Tibial nerve (tissue), 4 donors: Measurements from ENCODE around the gene MXI1. TPM values are rescaled to one million over a fixed set of nuclear protein-coding genes. Genes with fewer than 3 reads are reported as not detected.
A peak's percentile ranks its signal among the peaks of the same experiment; 100 is the strongest.

ENCODE experiments used
- DNase-seq, 2 donors: peaks; one replicate each; pipeline ENCODE4 v3.0.0-alpha.2; 2019; ENCODE audit warnings: low spot score in 2 of 2
- H3K27ac ChIP-seq, 4 donors: fragments of 200-600 bp; sonication (generic) in 3 of 4; one replicate each; pipeline ENCODE4 v1.5.1; 2017 to 2019; ENCODE audit warnings: mild to moderate bottlenecking in 1 of 4
- H3K27me3 ChIP-seq, 2 donors: fragments of 200-600 bp; sonication (generic) in 1 of 2; one replicate each; pipeline versions ENCODE4 v1.5.1 to v1.6.0; 2017 to 2019
- H3K36me3 ChIP-seq, 3 donors: fragments of 200-600 bp; sonication (generic); one replicate each; pipeline ENCODE4 v1.5.1; 2018 to 2019
- H3K4me1 ChIP-seq, 4 donors: fragments of 200-600 bp; sonication (generic) in 3 of 4; one replicate each; pipeline ENCODE4 v1.5.1; 2017 to 2019
- H3K4me3 ChIP-seq, 4 donors: fragments of 200-600 bp; sonication (generic) in 3 of 4; one replicate each; pipeline ENCODE4 v1.5.1; 2017 to 2019; ENCODE audit warnings: mild to moderate bottlenecking in 1 of 4, moderate library complexity in 1 of 4
- H3K9me3 ChIP-seq, 4 donors: fragments of 200-600 bp; sonication (generic) in 3 of 4; one replicate each; pipeline ENCODE4 v1.5.1; 2017 to 2019
- EP300 ChIP-seq, 2 donors: sonication (generic); formaldehyde crosslinking; IDR thresholded peaks; one replicate each; pipeline ENCODE4 v1.6.1; 2017; ENCODE audit warnings: antibody characterized with exemption in 2 of 2, mild to moderate bottlenecking in 1 of 2
- POLR2A ChIP-seq, 2 donors: fragments of 450-650 bp; IDR thresholded peaks; one replicate each; pipeline ENCODE4 v1.6.1; 2017; ENCODE audit warnings: antibody characterized with exemption in 2 of 2, mild to moderate bottlenecking in 2 of 2, moderate library complexity in 2 of 2
- WGBS, 2 donors: methylation state at CpG; one replicate each; pipeline ENCODE4 v1.1.5; 2018; 5-methylcytosine and 5-hydroxymethylcytosine counted together
- total RNA-seq, 4 donors: library from RNA; depleted of rRNA; stranded (reverse); fragments of >200 nt; gene quantifications; one replicate each; pipeline ENCODE4 v1.1.0, GENCODE V29; 2016

MXI1 gene
- total RNA-seq, 4 donors from 2014 or later, result 103 to 131 (median 123) TPM

GRCh38 chr10:110336111-110336721, 128.8 kb downstream of the MXI1 start:
- H3K4me1 ChIP-seq, result peaks cover 0 to 13% (median 0%) of the 10 kb centered on the region in 4 donors
- no peak overlapping the region for H3K4me3 ChIP-seq
- peaks cover 0 to 10% (median 0%) of the 10 kb centered on the region in 4 donors for H3K9me3 ChIP-seq
- no peaks in the 10 kb centered on the region for H3K27me3 ChIP-seq
- DNase-seq, result peak in 1 of 2 donors; percentile 36
- 38 to 45% methylated on average over 10 of the region's 10 CpGs for WGBS, 2 donors
- no peak overlapping the region for H3K27ac ChIP-seq
- no peaks in the 10 kb centered on the region for H3K36me3 ChIP-seq
- no peak for TF ChIP-seq POLR2A (IDR thresholded peaks at IDR 0.05)
- peak in 1 of 2 donors; percentile 75 for TF ChIP-seq EP300 (IDR thresholded peaks at IDR 0.05)

Other genes starting within 250 kb of the MXI1 start
- gene ADD3, start 199.6 kb upstream of the MXI1 start, total RNA-seq, result 100 to 1,000 TPM; 208 to 639 (median 443) TPM
- gene SMNDC1, start 97.3 kb downstream of the MXI1 start, total RNA-seq, result 10 to 100 TPM; 11.4 to 21.0 (median 15.3) TPM